NCI-H82 (cell line): ENCODE results near the gene OGFOD2.

Experiments used
- DNase-seq: peaks from one replicate; lab custom pipeline; 2025; lab: John Stamatoyannopoulos, UW

Gene OGFOD2

GRCh38 chr12:122977655-122978392 is 2.8 kb downstream of the OGFOD2 start:
- no peak for DNase-seq

GRCh38 chr12:122978507-122978955 is 3.5 kb downstream of the OGFOD2 start:
- no peak for DNase-seq

GRCh38 chr12:122979001-122979907 is 4.2 kb downstream of the OGFOD2 start:
- no peak for DNase-seq

- no peak for DNase-seq
Measured at GRCh38 chr12:122979908-122980182, 4.8 kb downstream of the OGFOD2 start.

GRCh38 chr12:122980183-122981035 is 5.4 kb downstream of the OGFOD2 start, which contains the start of gene ARL6IP4:
Gene ARL6IP4, plus strand, starts transcription at chr12:122980681. Its CDS starts 459 bp downstream, at chr12:122981140.
- peak; percentile 73 for DNase-seq

GRCh38 chr12:122981036-122981471 is 6.0 kb downstream of the OGFOD2 start:
- DNase-seq = no peak

- no peak for DNase-seq
Measured at GRCh38 chr12:122981587-122982476, 6.8 kb downstream of the OGFOD2 start.

GRCh38 chr12:122982477-122982815 is 7.4 kb downstream of the OGFOD2 start:
- no peak for DNase-seq

- no peak for DNase-seq
Measured at GRCh38 chr12:122982963-122983788, 8.1 kb downstream of the OGFOD2 start.

GRCh38 chr12:122983789-122984515 is 8.9 kb downstream of the OGFOD2 start:
- no peak for DNase-seq

GRCh38 chr12:122984612-122985337 is 9.7 kb downstream of the OGFOD2 start:
- DNase-seq = no peak

GRCh38 chr12:122985338-122986257 is 10.6 kb downstream of the OGFOD2 start:
- DNase-seq = no peak

GRCh38 chr12:122986258-122986871 is 11.3 kb downstream of the OGFOD2 start:
- DNase-seq = no peak

GRCh38 chr12:122987086-122987951 is 12.3 kb downstream of the OGFOD2 start:
- DNase-seq = no peak

- DNase-seq = no peak
Measured at GRCh38 chr12:122988036-122988435, 13.0 kb downstream of the OGFOD2 start.

GRCh38 chr12:122988612-122989212 is 13.7 kb downstream of the OGFOD2 start:
- no peak for DNase-seq
